ENCODE data around the gene PREX1. TPM values are rescaled to one million over a fixed set of nuclear protein-coding genes. Genes with fewer than 3 reads are reported as not detected.

The PREX1 gene
- total and polyA plus RNA-seq, 2 experiments from 2014 or later, result 2.4 to 10.3 TPM

- Mint-ChIP-seq H3K27ac (no peak overlapping the region), H3K27me3 (ENCODE audit: insufficient read depth, low read depth, poor library complexity) (peaks cover 9% of the 10 kb centered on the region), H3K4me1 (peaks cover 12% of the 10 kb centered on the region), H3K36me3 (ENCODE audit: low read depth) (peaks cover 6% of the 10 kb centered on the region), H3K9me3 (no peaks in the 10 kb centered on the region), H3K4me3 (no peak overlapping the region)
- Histone ChIP-seq H3K36me3 (ENCODE audit: insufficient read depth) (no peaks in the 10 kb centered on the region), H3K79me2 (replicated peaks; ENCODE audit: insufficient read depth) (no peaks in the 10 kb centered on the region), H3K4me2 (no peak overlapping the region), H2AFZ (no peak overlapping the region), H3K4me1 (ENCODE audit: insufficient read depth) (no peaks in the 10 kb centered on the region), H3K4me3 (no peak overlapping the region), H3K27ac (ENCODE audit: low read depth) (no peak overlapping the region), H3F3A (replicated peaks; ENCODE audit: low read depth) (no peaks in the 10 kb centered on the region), H4K20me1 (replicated peaks; ENCODE audit: insufficient read depth) (no peaks in the 10 kb centered on the region), H3K9me2 (ENCODE audit: insufficient read depth) (no peaks in the 10 kb centered on the region), H3K27me3 (ENCODE audit: insufficient read depth) (no peaks in the 10 kb centered on the region)
- no peak for TF ChIP-seq REST (IDR thresholded peaks at IDR 0.05; ENCODE audit: unreplicated experiment)
- no peak for TF ChIP-seq ETS1 (IDR thresholded peaks at IDR 0.05)
- no peak for TF ChIP-seq NANOG (IDR thresholded peaks at IDR 0.05; ENCODE audit: borderline replicate concordance)
- TF ChIP-seq ZNF462 (CRISPR knock-in tag; IDR thresholded peaks at IDR 0.05), result no peak
- no peak for TF ChIP-seq CREB1 (CRISPR knock-in tag; IDR thresholded peaks at IDR 0.05; ENCODE audit: low read depth)
- TF ChIP-seq ZNF331 (CRISPR knock-in tag; IDR thresholded peaks at IDR 0.05; ENCODE audit: low read depth), result no peak
- TF ChIP-seq EZH2 (IDR thresholded peaks at IDR 0.05; ENCODE audit: low read depth, unreplicated experiment), result no peak
- TF ChIP-seq POLR2AphosphoS5 (IDR thresholded peaks at IDR 0.05; ENCODE audit: low read depth), result no peak
- TF ChIP-seq JUNB (IDR thresholded peaks at IDR 0.05; ENCODE audit: unreplicated experiment), result no peak
- no peak for TF ChIP-seq CTCF (conservative IDR thresholded peaks at IDR 0.05; ENCODE audit: low read depth in 2 of 2)
- TF ChIP-seq EZH2phosphoT487 (IDR thresholded peaks at IDR 0.05; ENCODE audit: unreplicated experiment), result no peak
- TF ChIP-seq STAT1 (IDR thresholded peaks at IDR 0.05; ENCODE audit: unreplicated experiment), result no peak
- ATAC-seq, result no peak
- no peak for DNase-seq (ENCODE audit: low spot score)
Observed at GRCh38 chr20:48735112-48735511, 92.7 kb downstream of the PREX1 start.
